ENCODE results near the gene PRSS16. TPM values are rescaled to one million over a fixed set of nuclear protein-coding genes. Genes with fewer than 3 reads are reported as not detected.
"Not testable (repeated sequence)": the region's sequence is repeated elsewhere in the genome, so short reads cannot be mapped to it uniquely, and the experiment has no call there.

The PRSS16 gene
- total RNA-seq, 1 donor from 2014 or later = not detected

GRCh38 chr6:27260369-27260768 lies 12.9 kb downstream of the PRSS16 start:
- peaks cover 8% of the 10 kb centered on the region for H3K27me3 ChIP-seq
- intact Hi-C loops (cut with DNase I) = no loop called here
- no peaks in the 10 kb centered on the region for H3K36me3 ChIP-seq
- no peak for TF ChIP-seq CTCF (IDR thresholded peaks at IDR 0.05)
- no peak overlapping the region for H3K4me3 ChIP-seq
- no peaks in the 10 kb centered on the region for H3K9me3 ChIP-seq
- H3K4me1 ChIP-seq = no peaks in the 10 kb centered on the region
- no peak for DNase-seq (ENCODE audit: low spot score in 2 of 2)
- H3K27ac ChIP-seq = no peak overlapping the region

GRCh38 chr6:27260836-27261375 lies 13.4 kb downstream of the PRSS16 start:
- TF ChIP-seq CTCF (IDR thresholded peaks at IDR 0.05) = no peak
- intact Hi-C loops (cut with DNase I) = no loop called here
- Histone ChIP-seq H3K4me1 (no peaks in the 10 kb centered on the region), H3K27me3 (peaks cover 8% of the 10 kb centered on the region), H3K9me3 (no peaks in the 10 kb centered on the region), H3K36me3 (no peaks in the 10 kb centered on the region), H3K27ac (no peak overlapping the region), H3K4me3 (no peak overlapping the region)
- no peak for DNase-seq (ENCODE audit: low spot score in 2 of 2)

- Histone ChIP-seq H3K27ac (no peak overlapping the region), H3K36me3 (no peaks in the 10 kb centered on the region), H3K4me1 (no peaks in the 10 kb centered on the region), H3K4me3 (no peak overlapping the region), H3K27me3 (peaks cover 8% of the 10 kb centered on the region), H3K9me3 (no peaks in the 10 kb centered on the region)
- TF ChIP-seq CTCF (IDR thresholded peaks at IDR 0.05) = no peak
- DNase-seq (ENCODE audit: low spot score in 2 of 2) = no peak
- intact Hi-C loops (cut with DNase I) = no loop called here
These were observed 16.4 kb downstream of the PRSS16 start for GRCh38 chr6:27263886-27264285.

- intact Hi-C loops (cut with DNase I); H3K4me3 ChIP-seq; H3K27me3 ChIP-seq; H3K36me3 ChIP-seq; H3K27ac ChIP-seq; H3K9me3 ChIP-seq; H3K4me1 ChIP-seq; DNase-seq (ENCODE audit: low spot score in 2 of 2): not testable (repeated sequence)
These were observed 19.5 kb downstream of the PRSS16 start for GRCh38 chr6:27267003-27267402.

GRCh38 chr6:27267857-27268434 lies 20.4 kb downstream of the PRSS16 start:
- TF ChIP-seq CTCF (IDR thresholded peaks at IDR 0.05) = no peak
- DNase-seq (ENCODE audit: low spot score in 2 of 2) = no peak
- Histone ChIP-seq H3K9me3 (no peaks in the 10 kb centered on the region), H3K4me3 (no peak overlapping the region), H3K36me3 (no peaks in the 10 kb centered on the region), H3K27ac (no peak overlapping the region), H3K27me3 (no peaks in the 10 kb centered on the region), H3K4me1 (no peaks in the 10 kb centered on the region)
- intact Hi-C loops (cut with DNase I) = no loop called here

- no peak overlapping the region for H3K4me3 ChIP-seq
- no peaks in the 10 kb centered on the region for H3K9me3 ChIP-seq
- intact Hi-C loops (cut with DNase I) = no loop called here
- no peaks in the 10 kb centered on the region for H3K27me3 ChIP-seq
- H3K36me3 ChIP-seq = no peaks in the 10 kb centered on the region
- no peak for TF ChIP-seq CTCF (IDR thresholded peaks at IDR 0.05)
- no peaks in the 10 kb centered on the region for H3K4me1 ChIP-seq
- no peak for DNase-seq (ENCODE audit: low spot score in 2 of 2)
- no peak overlapping the region for H3K27ac ChIP-seq
These were observed 21.3 kb downstream of the PRSS16 start for GRCh38 chr6:27268803-27269202.

Data from ascending aorta (tissue), 2 donors.